IMR-90 (cell line): ENCODE results near the gene NANOS1. TPM values are rescaled to one million over a fixed set of nuclear protein-coding genes. Genes with fewer than 3 reads are reported as not detected.

ENCODE experiments used
- ATAC-seq: fragments of 200-7000 bp; cut with Tn5 transposase; 2 replicates; pipeline ENCODE4 v1.9.1; 2020; ENCODE audit warnings: low read depth, mild to moderate bottlenecking, moderate library complexity
- BruUV-seq: library from RNA; stranded (reverse); fragments of 400-500 nt; replicated peaks from 2 replicates; lab custom pipeline; 2021; lab: Mats Ljungman, UMichigan
- CTCF ChIA-PET: fragments of 300-600 bp; formaldehyde crosslinking; extraction: SDS; loops from one replicate; lab custom pipeline; 2021; ENCODE audit warnings: antibody characterized with exemption; lab: Yijun Ruan, JAX
- POLR2A ChIA-PET: fragments of 300-600 bp; sonication (Branson Sonifier 250); formaldehyde crosslinking; loops from one replicate; lab custom pipeline; 2022; ENCODE audit warnings: antibody characterized with exemption; ENCODE audit not compliant: unreplicated experiment; lab: Charles Lee
- DNase-seq: peaks from one replicate; pipeline ENCODE4 v3.0.0; 2013
- H2AFZ ChIP-seq: replicated peaks from 2 replicates; pipeline ENCODE3; 2013; ENCODE audit warnings: low read length, mild to moderate bottlenecking; ENCODE audit not compliant: poor library complexity
- H2AK5ac ChIP-seq: 2 replicates; pipeline ENCODE4 v1.6.1; 2013; ENCODE audit warnings: low read depth, low read length, inconsistent platforms
- H2AK9ac ChIP-seq: replicated peaks from 2 replicates; pipeline ENCODE3; 2013; ENCODE audit warnings: mild to moderate bottlenecking, low read depth, low read length, moderate library complexity; ENCODE audit not compliant: poor library complexity
- H2BK120ac ChIP-seq: 2 replicates; pipeline ENCODE4 v1.6.1; 2013; ENCODE audit warnings: low read depth, low read length, inconsistent platforms
- H2BK15ac ChIP-seq: 3 replicates; pipeline ENCODE4 v1.6.1; 2013; ENCODE audit warnings: low read depth, low read length, inconsistent platforms
- H2BK20ac ChIP-seq: 2 replicates; pipeline ENCODE4 v1.6.1; 2013; ENCODE audit warnings: low read depth, mild to moderate bottlenecking, inconsistent platforms, low read length, moderate library complexity
- H2BK5ac ChIP-seq: 2 replicates; pipeline ENCODE4 v1.6.1; 2013; ENCODE audit warnings: mild to moderate bottlenecking, low read depth, low read length, inconsistent platforms; ENCODE audit not compliant: poor library complexity, severe bottlenecking
- H3K14ac ChIP-seq: replicated peaks from 2 replicates; pipeline ENCODE4 v1.6.1; 2013; ENCODE audit warnings: low read depth, low read length, inconsistent platforms
- H3K18ac ChIP-seq: 2 replicates; pipeline ENCODE4 v1.6.1; 2013; ENCODE audit warnings: low read depth, low read length, control low read depth
- H3K23ac ChIP-seq: 2 replicates; pipeline ENCODE4 v1.6.1; 2013; ENCODE audit warnings: low read depth, low read length, inconsistent platforms
- H3K27ac ChIP-seq: 2 replicates; pipeline ENCODE4 v1.5.1; 2013; ENCODE audit warnings: mild to moderate bottlenecking, control low read depth, low read length; ENCODE audit not compliant: insufficient read depth
- H3K27me3 ChIP-seq: 2 replicates; pipeline ENCODE4 v1.6.1; 2013; ENCODE audit warnings: low read length; ENCODE audit not compliant: control insufficient read depth, insufficient read depth
- H3K36me3 ChIP-seq: 2 replicates; pipeline ENCODE4 v1.6.1; 2013; ENCODE audit warnings: low read length, mixed read lengths; ENCODE audit not compliant: control insufficient read depth, insufficient read depth
- H3K4ac ChIP-seq: 2 replicates; pipeline ENCODE4 v1.6.1; 2013; ENCODE audit warnings: low read depth, low read length, inconsistent platforms
- H3K4me1 ChIP-seq: 2 replicates; pipeline ENCODE4 v1.6.1; 2013; ENCODE audit warnings: low read length, mixed read lengths; ENCODE audit not compliant: control insufficient read depth, insufficient read depth
- H3K4me2 ChIP-seq: 2 replicates; pipeline ENCODE4 v1.6.1; 2013; ENCODE audit warnings: low read depth, mild to moderate bottlenecking, control low read depth, low read length, moderate library complexity
- H3K4me3 ChIP-seq: 2 replicates; pipeline ENCODE4 v1.5.1; 2013; ENCODE audit warnings: low read depth, mild to moderate bottlenecking, control low read depth, low read length, moderate library complexity; ENCODE audit not compliant: insufficient read depth
- H3K56ac ChIP-seq: 2 replicates; pipeline ENCODE4 v1.6.1; 2013; ENCODE audit warnings: low read length, inconsistent platforms; ENCODE audit not compliant: insufficient read depth; ENCODE audit errors: extremely low read depth
- H3K79me1 ChIP-seq, 2 experiments: 2 replicates each; pipeline ENCODE4 v1.6.1; 2013; ENCODE audit warnings: low read length in 2 of 2, inconsistent platforms in 1 of 2, low read depth in 1 of 2
- H3K9ac ChIP-seq: 2 replicates; pipeline ENCODE4 v1.6.1; 2013; ENCODE audit warnings: low read depth, low read length, control low read depth
- H3K9me1 ChIP-seq: 2 replicates; pipeline ENCODE4 v1.6.1; 2013; ENCODE audit warnings: low read length, inconsistent platforms; ENCODE audit not compliant: insufficient read depth
- H3K9me3 ChIP-seq: 2 replicates; pipeline ENCODE4 v1.6.1; 2013; ENCODE audit warnings: low read length; ENCODE audit not compliant: control insufficient read depth, insufficient read depth
- H4K20me1 ChIP-seq: 2 replicates; pipeline ENCODE4 v1.6.1; 2013; ENCODE audit warnings: low read length, inconsistent platforms; ENCODE audit not compliant: insufficient read depth
- H4K5ac ChIP-seq: 2 replicates; pipeline ENCODE4 v1.6.1; 2013; ENCODE audit warnings: mild to moderate bottlenecking, low read depth, low read length, control low read depth
- H4K8ac ChIP-seq, 2 experiments: 2 replicates each; pipeline ENCODE4 v1.6.1; 2013; ENCODE audit warnings: low read depth in 2 of 2, low read length in 2 of 2, control low read depth in 1 of 2, inconsistent platforms in 1 of 2
- H4K91ac ChIP-seq: 2 replicates; pipeline ENCODE4 v1.6.1; 2013; ENCODE audit warnings: low read depth, low read length, inconsistent platforms; ENCODE audit not compliant: insufficient read depth
- BHLHE40 ChIP-seq: fragments of 150-350 bp; IDR thresholded peaks from 2 replicates; pipeline ENCODE4 v1.6.1; 2016; ENCODE audit warnings: mild to moderate bottlenecking, low read depth, low read length
- CEBPB ChIP-seq: IDR thresholded peaks from 2 replicates; pipeline ENCODE4 v1.6.1; 2012; ENCODE audit warnings: low read depth, low read length, improper control_type of control experiment
- CHD1 ChIP-seq: IDR thresholded peaks from 2 replicates; pipeline ENCODE4 v1.6.1; 2012; ENCODE audit warnings: low read depth, low read length, improper control_type of control experiment
- FOS ChIP-seq: fragments of 150-350 bp; IDR thresholded peaks from 2 replicates; pipeline ENCODE4 v1.6.1; 2016; ENCODE audit warnings: low read depth, low read length
- MAZ ChIP-seq: IDR thresholded peaks from 2 replicates; pipeline ENCODE4 v1.6.1; 2012; ENCODE audit warnings: low read depth, mild to moderate bottlenecking, low read length, improper control_type of control experiment, moderate library complexity, borderline replicate concordance
- MXI1 ChIP-seq: IDR thresholded peaks from 2 replicates; pipeline ENCODE4 v1.6.1; 2012; ENCODE audit warnings: low read depth, mild to moderate bottlenecking, low read length, moderate library complexity, borderline replicate concordance
- NFE2L2 ChIP-seq: fragments of 150-350 bp; IDR thresholded peaks from 2 replicates; pipeline ENCODE4 v1.6.1; 2016; ENCODE audit warnings: low read depth, mild to moderate bottlenecking, low read length
- POLR2A ChIP-seq: IDR thresholded peaks from 2 replicates; pipeline ENCODE4 v1.6.1; 2012; ENCODE audit warnings: mild to moderate bottlenecking, low read depth, low read length
- RCOR1 ChIP-seq: IDR thresholded peaks from 2 replicates; pipeline ENCODE4 v1.6.1; 2012; ENCODE audit warnings: mild to moderate bottlenecking, low read length, improper control_type of control experiment; ENCODE audit not compliant: insufficient replicate concordance
- RFX5 ChIP-seq: IDR thresholded peaks from 2 replicates; pipeline ENCODE4 v1.8.0; 2012; ENCODE audit warnings: low read depth, mild to moderate bottlenecking, low read length, moderate library complexity
- WGBS, 2 experiments: methylation state at CpG; one replicate each; pipeline versions ENCODE4 v1.1.5 to v1.1.7; 2013; ENCODE audit warnings: missing lambda C conversion rate in 2 of 2; ENCODE audit not compliant: insufficient read length in 1 of 2; ENCODE audit errors: extremely low coverage in 2 of 2; 5-methylcytosine and 5-hydroxymethylcytosine counted together
- dilution Hi-C: fragments of 300-500 bp; cut with HindIII; formaldehyde crosslinking; loops from one replicate; pipeline ENCODE4 v1.14.3; 2018; ENCODE audit warnings: low sequenced_read_pairs; ENCODE audit not compliant: unreplicated experiment
- in situ Hi-C: fragments of 300-500 bp; cut with MboI; formaldehyde crosslinking; loops from 3 replicates; pipeline ENCODE4 v1.14.3; 2019; ENCODE audit warnings: low sequenced_read_pairs, inconsistent platforms, mixed read lengths
- intact Hi-C: fragments of 100-400 bp; cut with micrococcal nuclease; formaldehyde crosslinking; loops from 2 replicates; pipeline ENCODE4 v1.10.0; 2022
- polyA plus RNA-seq, 3 experiments: library from polyadenylated mRNA; depleted of rRNA; stranded (reverse); fragments of >200 nt; gene quantifications; 2 replicates each; pipeline ENCODE4 v1.2.3, GENCODE V29; 2012; ENCODE audit warnings: low replicate concordance in 1 of 3
- total RNA-seq: library from RNA; depleted of rRNA; stranded (reverse); fragments of >200 nt; gene quantifications from 2 replicates; pipeline ENCODE4 v1.2.3, GENCODE V29; 2012
- TF ChIP-seq, protein P1 (sequence below): fragments of 150-350 bp; IDR thresholded peaks from 2 replicates; pipeline ENCODE4 v1.6.1; 2017; ENCODE audit warnings: mild to moderate bottlenecking, antibody characterized with exemption, low read length, low read depth
- TF ChIP-seq, protein P2 (sequence below): conservative IDR thresholded peaks from 2 replicates; pipeline ENCODE4 v1.5.1; 2012; ENCODE audit warnings: mild to moderate bottlenecking, low read depth, low read length, improper control_type of control experiment
- TF ChIP-seq, protein P3 (sequence below): fragments of 150-350 bp; IDR thresholded peaks from 2 replicates; pipeline ENCODE4 v1.6.1; 2016; ENCODE audit warnings: low read depth, mild to moderate bottlenecking, low read length, moderate library complexity, borderline replicate concordance

The NANOS1 gene
- total and polyA plus RNA-seq, 2 of the 4 experiments (the other 2 are of a cell fraction) = under 0.01 to 0.12 TPM

DNA sequence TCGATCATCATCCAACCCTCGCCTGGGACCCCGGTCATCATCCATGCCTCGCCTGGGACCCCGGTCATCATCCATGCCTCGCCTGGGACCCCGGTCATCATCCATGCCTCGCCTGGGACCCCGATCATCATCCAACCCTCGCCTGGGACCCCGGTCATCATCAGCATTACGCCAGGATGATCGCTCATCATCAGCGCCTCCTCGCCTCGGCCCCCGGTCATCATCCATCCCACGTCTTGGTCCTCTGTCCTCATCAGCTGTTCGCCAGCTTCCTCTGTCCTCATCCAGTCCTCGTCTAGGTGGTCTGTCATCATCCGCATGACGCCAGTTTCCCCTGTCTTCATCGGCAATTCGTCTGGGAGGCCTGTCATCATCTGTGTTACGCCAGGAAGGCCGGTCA is 12.7 kb downstream of the NANOS1 start:
- ATAC-seq (no peak), DNase-seq (no peak)
- no peak overlapping the region for H2BK20ac ChIP-seq
- H3K56ac ChIP-seq = no peak overlapping the region
- H2BK120ac ChIP-seq = no peak overlapping the region
- H4K91ac ChIP-seq = no peak overlapping the region
- H3K9ac ChIP-seq = no peak overlapping the region
- TSS peak; percentile 99 for BruUV-seq
- H3K4me3 ChIP-seq = no peak overlapping the region
- no peak for TF ChIP-seq NFE2L2
- TF ChIP-seq, protein P1, sequence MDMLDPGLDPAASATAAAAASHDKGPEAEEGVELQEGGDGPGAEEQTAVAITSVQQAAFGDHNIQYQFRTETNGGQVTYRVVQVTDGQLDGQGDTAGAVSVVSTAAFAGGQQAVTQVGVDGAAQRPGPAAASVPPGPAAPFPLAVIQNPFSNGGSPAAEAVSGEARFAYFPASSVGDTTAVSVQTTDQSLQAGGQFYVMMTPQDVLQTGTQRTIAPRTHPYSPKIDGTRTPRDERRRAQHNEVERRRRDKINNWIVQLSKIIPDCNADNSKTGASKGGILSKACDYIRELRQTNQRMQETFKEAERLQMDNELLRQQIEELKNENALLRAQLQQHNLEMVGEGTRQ = no peak
- TF ChIP-seq, protein P2, sequence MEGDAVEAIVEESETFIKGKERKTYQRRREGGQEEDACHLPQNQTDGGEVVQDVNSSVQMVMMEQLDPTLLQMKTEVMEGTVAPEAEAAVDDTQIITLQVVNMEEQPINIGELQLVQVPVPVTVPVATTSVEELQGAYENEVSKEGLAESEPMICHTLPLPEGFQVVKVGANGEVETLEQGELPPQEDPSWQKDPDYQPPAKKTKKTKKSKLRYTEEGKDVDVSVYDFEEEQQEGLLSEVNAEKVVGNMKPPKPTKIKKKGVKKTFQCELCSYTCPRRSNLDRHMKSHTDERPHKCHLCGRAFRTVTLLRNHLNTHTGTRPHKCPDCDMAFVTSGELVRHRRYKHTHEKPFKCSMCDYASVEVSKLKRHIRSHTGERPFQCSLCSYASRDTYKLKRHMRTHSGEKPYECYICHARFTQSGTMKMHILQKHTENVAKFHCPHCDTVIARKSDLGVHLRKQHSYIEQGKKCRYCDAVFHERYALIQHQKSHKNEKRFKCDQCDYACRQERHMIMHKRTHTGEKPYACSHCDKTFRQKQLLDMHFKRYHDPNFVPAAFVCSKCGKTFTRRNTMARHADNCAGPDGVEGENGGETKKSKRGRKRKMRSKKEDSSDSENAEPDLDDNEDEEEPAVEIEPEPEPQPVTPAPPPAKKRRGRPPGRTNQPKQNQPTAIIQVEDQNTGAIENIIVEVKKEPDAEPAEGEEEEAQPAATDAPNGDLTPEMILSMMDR = no peak
- no peak for TF ChIP-seq MAZ
- no peak for TF ChIP-seq RFX5
- no peak for TF ChIP-seq MXI1
- TF ChIP-seq BHLHE40 = no peak
- TF ChIP-seq CEBPB = no peak
- no peak for TF ChIP-seq RCOR1
- no peak for TF ChIP-seq POLR2A
- TF ChIP-seq FOS = no peak
- no peak for TF ChIP-seq CHD1
- TF ChIP-seq, protein P3, sequence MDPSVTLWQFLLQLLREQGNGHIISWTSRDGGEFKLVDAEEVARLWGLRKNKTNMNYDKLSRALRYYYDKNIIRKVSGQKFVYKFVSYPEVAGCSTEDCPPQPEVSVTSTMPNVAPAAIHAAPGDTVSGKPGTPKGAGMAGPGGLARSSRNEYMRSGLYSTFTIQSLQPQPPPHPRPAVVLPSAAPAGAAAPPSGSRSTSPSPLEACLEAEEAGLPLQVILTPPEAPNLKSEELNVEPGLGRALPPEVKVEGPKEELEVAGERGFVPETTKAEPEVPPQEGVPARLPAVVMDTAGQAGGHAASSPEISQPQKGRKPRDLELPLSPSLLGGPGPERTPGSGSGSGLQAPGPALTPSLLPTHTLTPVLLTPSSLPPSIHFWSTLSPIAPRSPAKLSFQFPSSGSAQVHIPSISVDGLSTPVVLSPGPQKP = no peak
- H3K14ac ChIP-seq = no peak overlapping the region
- no peak overlapping the region for H4K8ac ChIP-seq
- H3K9me1 ChIP-seq = peaks cover 3% of the 10 kb centered on the region; the same call in 1 of the 2 replicates
- intact Hi-C loops = no loop called here
- H2BK5ac ChIP-seq = no peak overlapping the region
- peaks cover 83% of the 10 kb centered on the region for H4K20me1 ChIP-seq
- H3K4ac ChIP-seq = no peak overlapping the region
- H3K27ac ChIP-seq = no peak overlapping the region; the same call in 1 of the 2 replicates
- in situ Hi-C loops = no loop called here
- H2BK15ac ChIP-seq = no peak overlapping the region
- ChIA-PET POLR2A (no interaction called here), CTCF (no interaction called here)
- H2AFZ ChIP-seq = no peak overlapping the region
- H3K4me2 ChIP-seq = no peak overlapping the region
- H3K27me3 ChIP-seq = no peaks in the 10 kb centered on the region
- no peak overlapping the region for H3K23ac ChIP-seq
- peaks cover 48 to 59% of the 10 kb centered on the region in 2 experiments for H3K79me1 ChIP-seq
- dilution Hi-C loops = no loop called here
- H3K18ac ChIP-seq = no peak overlapping the region
- H4K5ac ChIP-seq = no peak overlapping the region
- no peaks in the 10 kb centered on the region; the same call in none of the 2 replicates for H3K4me1 ChIP-seq
- no peak overlapping the region; the same call in 1 of the 2 replicates for H2AK5ac ChIP-seq
- H3K36me3 ChIP-seq = peaks cover 74% of the 10 kb centered on the region
- H3K9me3 ChIP-seq = no peaks in the 10 kb centered on the region
- 99% methylated on average over 21 of the region's 26 CpGs; no CpG with 5 or more reads in 1 of the 2 experiments for WGBS, 2 experiments
- H2AK9ac ChIP-seq = no peak overlapping the region
